NCI-H774 (cell line): ENCODE results near the gene FBXW12.

ENCODE experiments used
- DNase-seq: peaks from one replicate; lab custom pipeline; 2025; lab: John Stamatoyannopoulos, UW

The FBXW12 gene

GRCh38 chr3:48422272-48422671 lies 50.3 kb downstream of the FBXW12 start:
- DNase-seq = no peak

- DNase-seq = no peak
Observed at GRCh38 chr3:48422681-48423080, 50.7 kb downstream of the FBXW12 start.

- no peak for DNase-seq
Observed at GRCh38 chr3:48423241-48423882, 51.3 kb downstream of the FBXW12 start.

- no peak for DNase-seq
Observed at GRCh38 chr3:48423883-48424695, 52.1 kb downstream of the FBXW12 start.

GRCh38 chr3:48425281-48425812 lies 53.3 kb downstream of the FBXW12 start:
- DNase-seq = no peak

- DNase-seq = no peak
Observed at GRCh38 chr3:48426401-48426909, 54.4 kb downstream of the FBXW12 start.

- no peak for DNase-seq
Observed at GRCh38 chr3:48426944-48427629, 55.1 kb downstream of the FBXW12 start.

- no peak for DNase-seq
Observed at GRCh38 chr3:48427630-48427962, 55.6 kb downstream of the FBXW12 start.

GRCh38 chr3:48428088-48428571 lies 56.1 kb downstream of the FBXW12 start:
- no peak for DNase-seq

- DNase-seq = no peak
Observed at GRCh38 chr3:48428572-48429316, 56.7 kb downstream of the FBXW12 start.

- DNase-seq = peak; percentile 57
Observed at GRCh38 chr3:48429317-48429959, 57.4 kb downstream of the FBXW12 start.

- DNase-seq = peak; percentile 23
Observed at GRCh38 chr3:48429960-48430707, 58.1 kb downstream of the FBXW12 start, which contains the start of gene PLXNB1. TSS of gene PLXNB1 (minus strand) at chr3:48430086. CDS start at chr3:48424611, 5,475 bp downstream.

- no peak for DNase-seq
Observed at GRCh38 chr3:48430708-48431101, 58.7 kb downstream of the FBXW12 start.

- no peak for DNase-seq
Observed at GRCh38 chr3:48431224-48432029, 59.4 kb downstream of the FBXW12 start.

- DNase-seq = no peak
Observed at GRCh38 chr3:48432411-48433371, 60.7 kb downstream of the FBXW12 start.

GRCh38 chr3:48433472-48434118 lies 61.6 kb downstream of the FBXW12 start:
- no peak for DNase-seq

GRCh38 chr3:48434591-48435222 lies 62.7 kb downstream of the FBXW12 start:
- no peak for DNase-seq
